Panc1 (cell line): ENCODE data around the gene EXT2.

Source experiments
- CTCF ChIP-seq: fragments of 450-650 bp; IDR thresholded peaks from 2 replicates; pipeline ENCODE4 v1.5.1; 2017; ENCODE audit warnings: mild to moderate bottlenecking
- REST ChIP-seq, 2 experiments: IDR thresholded peaks; 2 replicates each; pipeline ENCODE4 v1.6.1; 2011 to 2012; ENCODE audit warnings: low read depth in 2 of 2, control low read depth in 1 of 2, low read length in 1 of 2, mild to moderate bottlenecking in 1 of 2, moderate library complexity in 1 of 2; ENCODE audit not compliant: insufficient read depth in 1 of 2
- SIN3A ChIP-seq: IDR thresholded peaks from 2 replicates; pipeline ENCODE4 v1.6.1; 2012; ENCODE audit warnings: low read depth, mild to moderate bottlenecking, low read length, moderate library complexity, borderline replicate concordance; ENCODE audit not compliant: insufficient read depth

GRCh38 chr11:44176546-44177213 is 81.2 kb downstream of the EXT2 start:
- TF ChIP-seq CTCF, result no peak
- TF ChIP-seq REST (IDR thresholded peaks at IDR 0.05; ENCODE audit: insufficient read depth in 1 of 2, low read depth in 2 of 2, low read length in 1 of 2), result no peak
- TF ChIP-seq SIN3A, result no peak
